Hepatocyte (in vitro differentiated cells): ENCODE data around the gene FGR.

Experiments
- EZH2 ChIP-seq: fragments of 200-600 bp; sonication (generic); IDR thresholded peaks from 2 replicates; pipeline ENCODE4 v1.6.1; 2016; ENCODE audit warnings: antibody characterized with exemption, mild to moderate bottlenecking, borderline replicate concordance
- EZH2phosphoT487 ChIP-seq: fragments of 200-600 bp; sonication (generic); IDR thresholded peaks from one replicate; pipeline ENCODE4 v1.6.1; 2018; ENCODE audit warnings: antibody characterized with exemption, mild to moderate bottlenecking, low read depth, moderate library complexity; ENCODE audit not compliant: unreplicated experiment, severe bottlenecking
- TF ChIP-seq, protein P1 (sequence below): fragments of 200-600 bp; sonication (generic); IDR thresholded peaks from 2 replicates; pipeline ENCODE4 v1.5.1; 2016; ENCODE audit warnings: antibody characterized with exemption, mild to moderate bottlenecking; ENCODE audit not compliant: poor library complexity

GRCh38 chr1:27623327-27624212 is 11.4 kb downstream of the FGR start:
- TF ChIP-seq EZH2 (no peak), EZH2phosphoT487 (no peak)
- TF ChIP-seq, protein P1, sequence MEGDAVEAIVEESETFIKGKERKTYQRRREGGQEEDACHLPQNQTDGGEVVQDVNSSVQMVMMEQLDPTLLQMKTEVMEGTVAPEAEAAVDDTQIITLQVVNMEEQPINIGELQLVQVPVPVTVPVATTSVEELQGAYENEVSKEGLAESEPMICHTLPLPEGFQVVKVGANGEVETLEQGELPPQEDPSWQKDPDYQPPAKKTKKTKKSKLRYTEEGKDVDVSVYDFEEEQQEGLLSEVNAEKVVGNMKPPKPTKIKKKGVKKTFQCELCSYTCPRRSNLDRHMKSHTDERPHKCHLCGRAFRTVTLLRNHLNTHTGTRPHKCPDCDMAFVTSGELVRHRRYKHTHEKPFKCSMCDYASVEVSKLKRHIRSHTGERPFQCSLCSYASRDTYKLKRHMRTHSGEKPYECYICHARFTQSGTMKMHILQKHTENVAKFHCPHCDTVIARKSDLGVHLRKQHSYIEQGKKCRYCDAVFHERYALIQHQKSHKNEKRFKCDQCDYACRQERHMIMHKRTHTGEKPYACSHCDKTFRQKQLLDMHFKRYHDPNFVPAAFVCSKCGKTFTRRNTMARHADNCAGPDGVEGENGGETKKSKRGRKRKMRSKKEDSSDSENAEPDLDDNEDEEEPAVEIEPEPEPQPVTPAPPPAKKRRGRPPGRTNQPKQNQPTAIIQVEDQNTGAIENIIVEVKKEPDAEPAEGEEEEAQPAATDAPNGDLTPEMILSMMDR, result no peak
